ENCODE data around the gene FAM83C. TPM values are rescaled to one million over a fixed set of nuclear protein-coding genes. Genes with fewer than 3 reads are reported as not detected.

FAM83C gene
- total RNA-seq, 2 experiments from 2014 or later: not detected

DNA sequence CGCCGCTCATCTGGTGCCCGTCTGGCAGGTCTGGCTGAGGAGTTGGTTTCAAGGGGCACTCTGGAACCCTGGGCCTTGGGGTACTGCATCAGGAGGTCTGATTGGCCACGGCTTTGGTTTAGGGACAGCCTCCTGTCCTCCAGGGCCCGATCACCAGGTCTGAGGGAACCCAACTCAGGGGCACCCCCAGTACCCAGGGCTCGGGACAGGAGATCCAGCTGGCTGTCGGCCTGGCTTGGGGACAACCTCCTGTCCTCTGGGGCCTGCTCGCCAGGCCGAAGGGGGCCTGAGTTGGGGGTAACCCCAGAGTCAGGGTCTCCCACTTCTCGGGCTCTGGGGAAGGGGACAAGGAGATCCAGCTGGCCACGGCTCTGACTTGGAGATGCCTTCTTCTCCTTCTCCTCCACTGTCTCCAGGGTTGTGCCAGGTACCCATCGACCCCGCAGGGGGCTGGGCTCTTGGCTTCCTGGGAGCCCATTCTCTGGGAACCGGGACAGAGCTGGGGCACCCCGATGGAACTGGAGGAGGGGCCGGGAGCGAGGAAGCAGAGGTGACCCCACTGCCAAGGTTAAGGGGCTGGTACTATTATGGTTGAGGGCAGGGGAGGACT is 5.2 kb downstream of the FAM83C start:
- intact Hi-C loops (cut with micrococcal nuclease; ENCODE audit: unreplicated experiment): no loop called here
- H3K4me3 ChIP-seq (ENCODE audit: low read depth, low read length, poor library complexity, severe bottlenecking): no peak overlapping the region
- H3K36me3 ChIP-seq (ENCODE audit: insufficient read depth, low read length): peaks cover 13% of the 10 kb centered on the region
- H4K20me1 ChIP-seq (ENCODE audit: insufficient read depth, low read length): no peaks in the 10 kb centered on the region
- peaks cover 25% of the 10 kb centered on the region for H3K79me2 ChIP-seq (ENCODE audit: insufficient read depth, low read depth, low read length)
- no peaks in the 10 kb centered on the region for H3K9me2 ChIP-seq (ENCODE audit: insufficient read depth, low read length)
- no TSS peak for BruUV-seq (replicated peaks)
- TF ChIP-seq EZH2phosphoT487 (IDR thresholded peaks at IDR 0.05; ENCODE audit: borderline replicate concordance, low read depth, low read length): no peak
- TF ChIP-seq, protein P1, sequence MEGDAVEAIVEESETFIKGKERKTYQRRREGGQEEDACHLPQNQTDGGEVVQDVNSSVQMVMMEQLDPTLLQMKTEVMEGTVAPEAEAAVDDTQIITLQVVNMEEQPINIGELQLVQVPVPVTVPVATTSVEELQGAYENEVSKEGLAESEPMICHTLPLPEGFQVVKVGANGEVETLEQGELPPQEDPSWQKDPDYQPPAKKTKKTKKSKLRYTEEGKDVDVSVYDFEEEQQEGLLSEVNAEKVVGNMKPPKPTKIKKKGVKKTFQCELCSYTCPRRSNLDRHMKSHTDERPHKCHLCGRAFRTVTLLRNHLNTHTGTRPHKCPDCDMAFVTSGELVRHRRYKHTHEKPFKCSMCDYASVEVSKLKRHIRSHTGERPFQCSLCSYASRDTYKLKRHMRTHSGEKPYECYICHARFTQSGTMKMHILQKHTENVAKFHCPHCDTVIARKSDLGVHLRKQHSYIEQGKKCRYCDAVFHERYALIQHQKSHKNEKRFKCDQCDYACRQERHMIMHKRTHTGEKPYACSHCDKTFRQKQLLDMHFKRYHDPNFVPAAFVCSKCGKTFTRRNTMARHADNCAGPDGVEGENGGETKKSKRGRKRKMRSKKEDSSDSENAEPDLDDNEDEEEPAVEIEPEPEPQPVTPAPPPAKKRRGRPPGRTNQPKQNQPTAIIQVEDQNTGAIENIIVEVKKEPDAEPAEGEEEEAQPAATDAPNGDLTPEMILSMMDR (conservative IDR thresholded peaks at IDR 0.05; ENCODE audit: low read length): no peak
- H3K4me1 ChIP-seq (ENCODE audit: insufficient read depth, low read length, poor library complexity, severe bottlenecking): peaks cover 13% of the 10 kb centered on the region
- H3K9me3 ChIP-seq (ENCODE audit: low read length): no peaks in the 10 kb centered on the region
- H3K4me2 ChIP-seq (ENCODE audit: low read length): no peak overlapping the region
- ChIA-PET CTCF (ENCODE audit: unreplicated experiment) (no interaction called here), POLR2A (interaction anchor here (0.6 to 0.7 kb wide), 3 partner anchors 171 to 857 kb away, joined by 3 to 11 read pairs (median 4); no protein-coding TSS in a partner anchor)
- H2AFZ ChIP-seq (ENCODE audit: low read length): no peak overlapping the region
- H3K27ac ChIP-seq (ENCODE audit: low read depth, low read length, poor library complexity, severe bottlenecking): no peak overlapping the region
- no peak for DNase-seq (ENCODE audit: low spot score)

DNA sequence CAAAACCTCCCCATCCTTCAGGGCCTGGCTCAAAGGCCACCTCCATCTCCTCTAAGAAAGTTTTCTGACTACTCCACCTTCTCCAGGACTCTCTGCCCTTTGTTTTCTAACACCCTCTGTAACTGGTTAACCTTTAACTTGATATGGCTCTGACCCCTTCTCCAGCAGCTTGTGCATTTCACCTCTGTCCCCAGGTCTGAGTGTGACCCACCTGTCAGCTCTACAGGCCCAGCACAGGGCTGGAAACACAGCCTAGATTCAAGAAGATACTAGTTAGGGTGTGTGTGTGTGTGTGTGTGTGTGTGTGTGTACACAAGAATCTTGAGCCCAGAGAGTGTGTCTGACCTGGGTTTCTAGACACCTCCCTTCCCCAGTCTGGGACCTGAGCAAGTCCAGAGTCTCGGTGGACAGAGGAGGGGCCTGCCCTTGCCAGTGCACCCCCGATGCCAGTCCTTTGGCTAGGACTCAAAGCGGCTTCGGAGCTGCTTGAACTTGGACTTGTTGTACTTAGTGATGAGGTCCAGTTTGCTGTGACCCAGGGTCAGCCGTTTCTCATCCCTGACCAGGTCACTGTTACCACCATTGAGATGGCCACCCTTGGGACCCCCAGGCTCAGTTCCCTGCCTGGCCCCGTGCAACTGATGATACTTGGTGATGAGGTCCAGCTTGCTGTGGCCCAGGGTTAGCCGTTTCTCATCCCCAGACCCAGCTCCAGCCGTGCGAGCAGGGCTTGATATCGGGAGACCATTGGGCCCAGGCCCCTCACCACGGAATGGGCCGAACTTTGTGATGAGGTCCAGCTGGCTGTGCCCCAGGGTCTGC is 5.9 kb downstream of the FAM83C start:
- no peaks in the 10 kb centered on the region for H3K9me2 ChIP-seq (ENCODE audit: insufficient read depth, low read length)
- ChIA-PET CTCF (ENCODE audit: unreplicated experiment) (no interaction called here), POLR2A (interaction anchor here (0.7 kb wide), 1 partner anchor 858 kb away, joined by 4 read pairs; no protein-coding TSS in a partner anchor)
- no TSS peak for BruUV-seq (replicated peaks)
- TF ChIP-seq, protein P1 (conservative IDR thresholded peaks at IDR 0.05; ENCODE audit: low read length): no peak
- no peak for TF ChIP-seq EZH2phosphoT487 (IDR thresholded peaks at IDR 0.05; ENCODE audit: borderline replicate concordance, low read depth, low read length)
- no peak for DNase-seq (ENCODE audit: low spot score)
- intact Hi-C loops (cut with micrococcal nuclease; ENCODE audit: unreplicated experiment): no loop called here
- H3K79me2 ChIP-seq (ENCODE audit: insufficient read depth, low read depth, low read length): peaks cover 29% of the 10 kb centered on the region
- no peaks in the 10 kb centered on the region for H3K9me3 ChIP-seq (ENCODE audit: low read length)
- no peak overlapping the region for H3K27ac ChIP-seq (ENCODE audit: low read depth, low read length, poor library complexity, severe bottlenecking)
- H3K4me1 ChIP-seq (ENCODE audit: insufficient read depth, low read length, poor library complexity, severe bottlenecking): peaks cover 13% of the 10 kb centered on the region
- H3K4me2 ChIP-seq (ENCODE audit: low read length): no peak overlapping the region
- no peak overlapping the region for H2AFZ ChIP-seq (ENCODE audit: low read length)
- no peak overlapping the region for H3K4me3 ChIP-seq (ENCODE audit: low read depth, low read length, poor library complexity, severe bottlenecking)
- peaks cover 20% of the 10 kb centered on the region for H3K36me3 ChIP-seq (ENCODE audit: insufficient read depth, low read length)
- H4K20me1 ChIP-seq (ENCODE audit: insufficient read depth, low read length): no peaks in the 10 kb centered on the region

DNA sequence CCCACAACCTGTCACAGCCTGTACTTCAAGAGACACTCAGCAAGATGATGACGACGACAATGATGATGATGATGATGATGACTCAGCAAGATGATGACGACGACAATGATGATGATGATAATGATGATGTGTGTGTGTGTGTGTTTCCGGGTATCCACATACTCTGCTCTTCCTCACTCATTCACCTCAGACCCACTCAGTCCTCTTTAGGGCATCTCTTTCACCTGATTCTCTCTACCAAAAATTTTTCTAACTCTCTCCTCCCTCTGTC is 6.5 kb downstream of the FAM83C start:
- Histone ChIP-seq H3K79me2 (ENCODE audit: insufficient read depth, low read depth, low read length) (peaks cover 29% of the 10 kb centered on the region), H3K27ac (ENCODE audit: low read depth, low read length, poor library complexity, severe bottlenecking) (no peak overlapping the region), H3K36me3 (ENCODE audit: insufficient read depth, low read length) (peaks cover 24% of the 10 kb centered on the region), H4K20me1 (ENCODE audit: insufficient read depth, low read length) (no peaks in the 10 kb centered on the region), H3K4me3 (ENCODE audit: low read depth, low read length, poor library complexity, severe bottlenecking) (no peak overlapping the region), H3K4me1 (ENCODE audit: insufficient read depth, low read length, poor library complexity, severe bottlenecking) (peaks cover 13% of the 10 kb centered on the region), H3K9me2 (ENCODE audit: insufficient read depth, low read length) (no peaks in the 10 kb centered on the region), H2AFZ (ENCODE audit: low read length) (no peak overlapping the region; the same call in 1 of the 2 replicates), H3K9me3 (ENCODE audit: low read length) (no peaks in the 10 kb centered on the region), H3K4me2 (ENCODE audit: low read length) (no peak overlapping the region; the same call in 1 of the 2 replicates)
- BruUV-seq (replicated peaks): no TSS peak
- intact Hi-C loops (cut with micrococcal nuclease; ENCODE audit: unreplicated experiment): no loop called here
- ChIA-PET CTCF (ENCODE audit: unreplicated experiment) (no interaction called here), POLR2A (no interaction called here)
- TF ChIP-seq, protein P1 (conservative IDR thresholded peaks at IDR 0.05; ENCODE audit: low read length): no peak
- no peak for TF ChIP-seq EZH2phosphoT487 (IDR thresholded peaks at IDR 0.05; ENCODE audit: borderline replicate concordance, low read depth, low read length)
- DNase-seq (ENCODE audit: low spot score): no peak

All from OCI-LY7 (cell line).